B cell (primary cell): ENCODE results near the gene NOC2L. TPM values are rescaled to one million over a fixed set of nuclear protein-coding genes. Genes with fewer than 3 reads are reported as not detected.
A peak's percentile ranks its signal among the peaks of the same experiment; 100 is the strongest.

Experiments
- ATAC-seq: fragments of 200-7000 bp; cut with Tn5 transposase; one replicate; pipeline ENCODE4 v1.10.0; 2021; ENCODE audit warnings: low read depth, mild to moderate bottlenecking, moderate number of reproducible peaks, moderate library complexity
- CTCF ChIA-PET: fragments of 350-600 bp; sonication (Branson Sonifier 250); formaldehyde crosslinking; loops from one replicate; lab custom pipeline; 2021; ENCODE audit warnings: antibody characterized with exemption, inconsistent platforms; lab: Charles Lee
- POLR2A ChIA-PET: fragments of 350-600 bp; sonication (Branson Sonifier 250); formaldehyde crosslinking; loops from one replicate; lab custom pipeline; 2021; ENCODE audit warnings: antibody characterized with exemption; lab: Charles Lee
- DNase-seq: peaks from one replicate; pipeline ENCODE4 v3.0.0; 2013
- H2AFZ ChIP-seq: 2 replicates; pipeline ENCODE4 v1.6.1; 2012; ENCODE audit warnings: mild to moderate bottlenecking, low read depth, low read length; ENCODE audit not compliant: insufficient read depth, poor library complexity, severe bottlenecking
- H3K27ac ChIP-seq, 2 donors: 1 replicate in 1 of 2; 2 replicates in 1 of 2; pipeline ENCODE4 v1.5.1; 2012 to 2013; ENCODE audit warnings: low read length in 2 of 2, mild to moderate bottlenecking in 2 of 2, moderate library complexity in 1 of 2
- H3K27me3 ChIP-seq, 4 experiments: fragments of 200-600 bp in 1 of 4; sonication (generic) in 1 of 4; replicated peaks in 1 of 4; 1 replicate in 2 of 4; 2 replicates in 2 of 4; pipeline versions ENCODE4 v1.6.1 to v1.7.0; 2013 to 2016; ENCODE audit warnings: low read length in 3 of 4, mild to moderate bottlenecking in 2 of 4, mixed read lengths in 1 of 4, moderate library complexity in 1 of 4; ENCODE audit not compliant: insufficient read depth in 4 of 4, control insufficient read depth in 3 of 4; ENCODE audit errors: control extremely low read depth in 1 of 4
- H3K36me3 ChIP-seq, 2 experiments: replicated peaks in 1 of 2; 1 replicate in 1 of 2; 2 replicates in 1 of 2; pipeline versions ENCODE4 v1.6.1 to v1.7.1; 2013; ENCODE audit warnings: low read length in 1 of 2; ENCODE audit not compliant: insufficient read depth in 2 of 2, control insufficient read depth in 1 of 2; ENCODE audit errors: control extremely low read depth in 1 of 2, extremely low read depth in 1 of 2
- H3K4me1 ChIP-seq, 2 donors: fragments of 200-600 bp in 1 of 2; sonication (generic) in 1 of 2; 1 replicate in 1 of 2; 2 replicates in 1 of 2; pipeline versions ENCODE4 v1.5.1 to v1.6.1; 2013 to 2017; ENCODE audit warnings: low read length in 2 of 2; ENCODE audit not compliant: control insufficient read depth in 2 of 2, insufficient read depth in 2 of 2
- H3K4me2 ChIP-seq: replicated peaks from 2 replicates; pipeline ENCODE3; 2012; ENCODE audit warnings: mild to moderate bottlenecking, low read depth, low read length; ENCODE audit not compliant: poor library complexity, severe bottlenecking
- H3K4me3 ChIP-seq, 5 experiments: fragments of 200-600 bp in 1 of 5; sonication (generic) in 1 of 5; 1 replicate in 3 of 5; 2 replicates in 2 of 5; pipeline versions ENCODE4 v1.5.1 to v1.7.0; 2011 to 2016; ENCODE audit warnings: low read length in 4 of 5, mild to moderate bottlenecking in 4 of 5, low read depth in 2 of 5, control low read depth in 1 of 5, moderate library complexity in 1 of 5; ENCODE audit not compliant: insufficient read depth in 1 of 5; ENCODE audit errors: control extremely low read depth in 1 of 5, extremely low read depth in 1 of 5
- H3K79me2 ChIP-seq: fragments of 200-600 bp; sonication (generic); one replicate; pipeline ENCODE4 v1.6.0; 2016; ENCODE audit warnings: low read length; ENCODE audit not compliant: control insufficient read depth, insufficient read depth
- H3K9ac ChIP-seq: fragments of 200-600 bp; sonication (generic); 2 replicates; pipeline ENCODE4 v1.6.1; 2017; ENCODE audit warnings: mild to moderate bottlenecking, low read length, moderate library complexity
- H3K9me3 ChIP-seq, 3 donors: one replicate each; pipeline versions ENCODE4 v1.6.1 to v1.7.1; 2013; ENCODE audit warnings: low read length in 2 of 3; ENCODE audit not compliant: control insufficient read depth in 2 of 3, insufficient read depth in 1 of 3; ENCODE audit errors: control extremely low read depth in 1 of 3
- H4K20me1 ChIP-seq: 2 replicates; pipeline ENCODE4 v1.6.0; 2012; ENCODE audit warnings: mild to moderate bottlenecking, low read length; ENCODE audit not compliant: insufficient read depth, control insufficient read depth, poor library complexity, severe bottlenecking
- H3K27ac Mint-ChIP-seq: one replicate; pipeline ENCODE4 v1.8.0; 2021; ENCODE audit warnings: mixed read lengths
- H3K27me3 Mint-ChIP-seq: one replicate; pipeline ENCODE4 v1.8.0; 2021; ENCODE audit warnings: mixed read lengths
- H3K4me1 Mint-ChIP-seq: one replicate; pipeline ENCODE4 v1.8.0; 2021; ENCODE audit warnings: mixed read lengths
- H3K4me3 Mint-ChIP-seq: one replicate; pipeline ENCODE4 v1.8.0; 2021; ENCODE audit warnings: mixed read lengths
- H3K9me3 Mint-ChIP-seq: one replicate; pipeline ENCODE4 v1.8.0; 2022; ENCODE audit warnings: mixed read lengths; ENCODE audit not compliant: insufficient read depth
- EZH2 ChIP-seq: IDR thresholded peaks from 2 replicates; pipeline ENCODE4 v1.6.1; 2012; ENCODE audit warnings: borderline replicate concordance, low read depth, mild to moderate bottlenecking, moderate library complexity, low read length; ENCODE audit not compliant: insufficient read depth, poor library complexity, severe bottlenecking
- WGBS: methylation state at CpG from one replicate; pipeline ENCODE4 v1.1.5; 2013; ENCODE audit warnings: missing lambda C conversion rate; ENCODE audit not compliant: insufficient coverage; 5-methylcytosine and 5-hydroxymethylcytosine counted together
- intact Hi-C: fragments of 100-400 bp; cut with micrococcal nuclease; formaldehyde crosslinking; loops from one replicate; pipeline ENCODE4 v1.10.0; 2022
- polyA plus RNA-seq: library from polyadenylated mRNA; depleted of rRNA; stranded (reverse); fragments of >200 nt; gene quantifications from 2 replicates; pipeline ENCODE4 v1.2.3, GENCODE V29; 2012
- total RNA-seq, 2 donors: library from RNA; stranded (reverse); fragments of 120-200 nt in 1 of 2; gene quantifications; 1 replicate in 1 of 2; 2 replicates in 1 of 2; pipeline versions ENCODE4 v1.2.3 to v1.2.4, GENCODE V29; 2013 to 2022
- TF ChIP-seq, protein P1 (sequence below): fragments of 200-600 bp; IDR thresholded peaks from one replicate; pipeline ENCODE4 v1.8.0; 2022; ENCODE audit warnings: antibody characterized with exemption, mild to moderate bottlenecking

Gene NOC2L
- total and polyA plus RNA-seq, 2 donors (not counting 1 experiment from before 2014, with no cell fraction given), result 48.0 to 64.1 TPM

DNA sequence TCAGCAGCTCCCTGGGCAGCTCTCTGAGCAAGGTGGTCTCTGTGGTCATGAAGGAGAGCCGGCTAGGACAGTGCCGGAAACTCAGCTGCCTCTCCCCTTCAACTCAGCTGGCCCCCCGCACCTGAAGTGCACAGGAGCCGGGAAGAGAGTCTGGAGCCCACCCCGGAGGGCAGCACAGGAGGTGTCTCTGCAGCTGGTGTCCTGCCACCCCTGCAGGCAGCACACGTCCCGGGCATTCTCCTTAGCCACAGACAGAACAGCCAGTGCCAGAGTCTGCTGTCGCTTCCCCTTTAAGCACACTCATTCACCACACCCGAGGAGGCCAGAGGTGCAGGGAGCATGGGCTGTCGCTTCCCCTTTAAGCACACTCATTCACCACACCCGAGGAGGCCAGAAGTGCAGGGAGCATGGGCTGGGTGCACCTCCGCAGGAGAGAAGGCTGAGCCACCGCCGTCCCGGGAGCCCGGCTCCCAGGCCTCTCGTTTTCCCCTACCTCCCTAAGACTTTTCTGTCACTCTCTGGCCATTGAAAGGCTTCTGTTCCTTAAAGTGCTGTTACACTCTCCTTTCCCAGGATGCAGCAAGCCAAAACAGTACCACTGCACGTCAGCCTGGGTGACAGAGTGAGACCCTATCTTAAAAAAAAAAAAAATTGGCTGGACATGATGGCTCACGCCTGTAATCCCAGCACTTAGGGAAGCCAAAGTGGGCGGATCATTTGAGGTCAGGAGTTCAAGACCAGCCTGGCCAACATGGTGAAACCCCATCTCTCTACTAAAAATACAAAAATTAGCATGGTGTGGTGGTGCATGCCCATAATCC is 52.2 kb downstream of the NOC2L start:
- no peaks in the 10 kb centered on the region for H4K20me1 ChIP-seq
- intact Hi-C loops, result no loop called here
- no peak overlapping the region for H3K4me3 ChIP-seq
- no peaks in the 10 kb centered on the region for H3K36me3 ChIP-seq
- H3K79me2 ChIP-seq, result no peaks in the 10 kb centered on the region
- peaks cover 38% of the 10 kb centered on the region for H3K27me3 Mint-ChIP-seq
- peaks cover 22% of the 10 kb centered on the region for H3K4me1 Mint-ChIP-seq
- DNase-seq (peak; percentile 58), ATAC-seq (peak; percentile 67)
- peaks cover 0 to 44% (median 16%) of the 10 kb centered on the region in 4 experiments for H3K27me3 ChIP-seq
- peaks cover 25 to 30% of the 10 kb centered on the region in 2 donors for H3K4me1 ChIP-seq
- peak overlapping the region; percentile 91 for H3K4me2 ChIP-seq
- no peak overlapping the region for H2AFZ ChIP-seq
- no peaks in the 10 kb centered on the region for H3K9me3 Mint-ChIP-seq
- WGBS, result 8% methylated on average over 18 of the region's 20 CpGs
- no peak overlapping the region for H3K27ac ChIP-seq
- H3K4me3 Mint-ChIP-seq, result peak overlapping the region; percentile 53
- TF ChIP-seq, protein P1, sequence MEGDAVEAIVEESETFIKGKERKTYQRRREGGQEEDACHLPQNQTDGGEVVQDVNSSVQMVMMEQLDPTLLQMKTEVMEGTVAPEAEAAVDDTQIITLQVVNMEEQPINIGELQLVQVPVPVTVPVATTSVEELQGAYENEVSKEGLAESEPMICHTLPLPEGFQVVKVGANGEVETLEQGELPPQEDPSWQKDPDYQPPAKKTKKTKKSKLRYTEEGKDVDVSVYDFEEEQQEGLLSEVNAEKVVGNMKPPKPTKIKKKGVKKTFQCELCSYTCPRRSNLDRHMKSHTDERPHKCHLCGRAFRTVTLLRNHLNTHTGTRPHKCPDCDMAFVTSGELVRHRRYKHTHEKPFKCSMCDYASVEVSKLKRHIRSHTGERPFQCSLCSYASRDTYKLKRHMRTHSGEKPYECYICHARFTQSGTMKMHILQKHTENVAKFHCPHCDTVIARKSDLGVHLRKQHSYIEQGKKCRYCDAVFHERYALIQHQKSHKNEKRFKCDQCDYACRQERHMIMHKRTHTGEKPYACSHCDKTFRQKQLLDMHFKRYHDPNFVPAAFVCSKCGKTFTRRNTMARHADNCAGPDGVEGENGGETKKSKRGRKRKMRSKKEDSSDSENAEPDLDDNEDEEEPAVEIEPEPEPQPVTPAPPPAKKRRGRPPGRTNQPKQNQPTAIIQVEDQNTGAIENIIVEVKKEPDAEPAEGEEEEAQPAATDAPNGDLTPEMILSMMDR, result no peak
- TF ChIP-seq EZH2, result no peak
- ChIA-PET POLR2A (no interaction called here), CTCF (interaction anchor here (1.1 to 2.4 kb wide), 4 partner anchors 32 to 95 kb away, joined by 3 to 18 read pairs (median 4); no protein-coding TSS in a partner anchor)
- peak overlapping the region; percentile 61 for H3K27ac Mint-ChIP-seq
- peaks cover 0 to 16% (median 0%) of the 10 kb centered on the region in 3 donors for H3K9me3 ChIP-seq
- H3K9ac ChIP-seq, result no peak overlapping the region
